ENCODE results near the gene LDHD.

The LDHD gene

DNA sequence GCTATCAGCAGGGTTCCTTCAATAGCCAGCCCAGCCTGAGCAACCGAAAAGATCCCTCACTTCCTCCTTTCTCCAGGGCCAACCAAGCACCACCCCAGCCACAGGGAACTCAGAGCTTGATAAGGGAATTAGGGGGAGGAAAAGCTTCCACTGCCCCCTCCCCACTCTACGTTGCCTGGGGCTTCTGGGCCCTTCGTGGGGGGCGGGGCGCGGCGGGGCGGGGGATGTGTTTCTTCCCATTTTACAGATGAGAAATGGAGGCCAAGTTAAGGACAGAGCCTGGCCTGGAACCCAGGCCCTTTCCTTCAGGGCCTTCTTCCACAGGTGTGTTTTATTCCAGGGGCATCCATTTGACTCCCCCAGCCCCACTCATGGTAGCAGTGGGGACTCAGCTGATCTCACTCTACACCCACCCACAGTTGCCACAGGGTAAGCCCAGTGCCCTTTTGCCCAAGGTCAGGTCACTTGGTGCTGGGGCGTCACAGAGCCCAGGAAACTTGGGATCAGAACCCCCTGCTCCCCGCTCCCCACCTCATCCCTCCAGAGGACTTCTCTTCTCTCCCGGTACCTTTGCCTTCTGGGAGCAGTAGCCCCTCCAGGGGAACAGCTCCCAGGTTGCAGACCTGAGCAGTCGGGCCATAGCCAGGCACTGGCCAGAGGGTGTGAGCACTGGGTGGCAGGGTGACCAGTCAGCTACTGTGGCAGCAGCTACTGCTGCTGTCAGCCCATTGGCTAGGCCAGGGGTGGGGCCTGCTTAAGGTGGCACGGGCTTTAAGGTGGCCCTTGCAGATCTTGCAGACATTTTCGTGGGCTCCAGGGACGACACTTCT is at the start of gene LDHD:
LDHD (minus strand) TSS at position 700 of the 830 bp plus-strand sequence; CDS start at position 640, 60 bp downstream.
- TF ChIP-seq, protein P1, sequence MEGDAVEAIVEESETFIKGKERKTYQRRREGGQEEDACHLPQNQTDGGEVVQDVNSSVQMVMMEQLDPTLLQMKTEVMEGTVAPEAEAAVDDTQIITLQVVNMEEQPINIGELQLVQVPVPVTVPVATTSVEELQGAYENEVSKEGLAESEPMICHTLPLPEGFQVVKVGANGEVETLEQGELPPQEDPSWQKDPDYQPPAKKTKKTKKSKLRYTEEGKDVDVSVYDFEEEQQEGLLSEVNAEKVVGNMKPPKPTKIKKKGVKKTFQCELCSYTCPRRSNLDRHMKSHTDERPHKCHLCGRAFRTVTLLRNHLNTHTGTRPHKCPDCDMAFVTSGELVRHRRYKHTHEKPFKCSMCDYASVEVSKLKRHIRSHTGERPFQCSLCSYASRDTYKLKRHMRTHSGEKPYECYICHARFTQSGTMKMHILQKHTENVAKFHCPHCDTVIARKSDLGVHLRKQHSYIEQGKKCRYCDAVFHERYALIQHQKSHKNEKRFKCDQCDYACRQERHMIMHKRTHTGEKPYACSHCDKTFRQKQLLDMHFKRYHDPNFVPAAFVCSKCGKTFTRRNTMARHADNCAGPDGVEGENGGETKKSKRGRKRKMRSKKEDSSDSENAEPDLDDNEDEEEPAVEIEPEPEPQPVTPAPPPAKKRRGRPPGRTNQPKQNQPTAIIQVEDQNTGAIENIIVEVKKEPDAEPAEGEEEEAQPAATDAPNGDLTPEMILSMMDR (IDR thresholded peaks at IDR 0.05; ENCODE audit: extremely low read depth, missing control alignments), result no peak
- DNase-seq (ENCODE audit: low spot score), result no peak

DNA sequence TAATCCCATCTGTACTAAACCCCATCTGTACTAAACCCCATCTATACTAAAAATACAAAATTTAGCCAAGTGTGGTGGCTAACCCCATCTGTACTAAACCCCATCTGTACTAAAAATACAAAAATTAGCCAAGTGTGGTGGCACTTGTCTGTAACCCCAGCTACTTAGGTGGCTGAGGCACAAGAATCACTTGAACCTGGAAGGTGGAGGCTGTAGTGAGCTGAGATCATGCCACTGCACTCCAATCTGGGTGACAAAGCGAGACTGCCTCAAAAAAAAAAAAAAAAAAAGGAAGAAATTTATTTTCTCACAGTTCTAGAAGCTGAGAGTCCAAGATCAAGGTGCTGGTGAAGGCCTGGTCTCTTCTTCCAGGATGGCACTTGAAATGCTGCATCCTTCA is 43.8 kb upstream of the LDHD start:
- DNase-seq (ENCODE audit: low spot score), result no peak
- TF ChIP-seq, protein P1 (IDR thresholded peaks at IDR 0.05; ENCODE audit: extremely low read depth, missing control alignments), result no peak

DNA sequence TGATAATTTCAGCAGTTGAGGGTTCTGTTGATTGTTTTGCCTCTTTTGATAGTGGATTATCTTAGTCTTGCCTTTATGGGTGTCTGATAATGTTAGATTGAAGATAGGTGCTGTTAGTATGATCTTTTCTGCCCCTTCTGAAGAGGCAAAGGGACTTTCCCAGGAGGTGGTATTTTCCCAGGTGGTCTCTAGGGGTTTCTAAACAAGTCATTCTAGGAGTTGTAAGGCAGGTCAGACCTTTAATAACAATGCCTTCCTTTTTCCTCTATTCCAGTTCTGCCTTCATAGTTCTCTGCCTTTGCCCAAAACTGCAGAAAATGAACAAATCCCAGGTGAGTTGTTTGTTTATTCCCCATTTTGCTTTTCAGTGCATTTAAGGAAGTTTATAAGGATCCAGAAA is 36.1 kb upstream of the LDHD start:
- DNase-seq (ENCODE audit: low spot score), result peak; percentile 13

DNA sequence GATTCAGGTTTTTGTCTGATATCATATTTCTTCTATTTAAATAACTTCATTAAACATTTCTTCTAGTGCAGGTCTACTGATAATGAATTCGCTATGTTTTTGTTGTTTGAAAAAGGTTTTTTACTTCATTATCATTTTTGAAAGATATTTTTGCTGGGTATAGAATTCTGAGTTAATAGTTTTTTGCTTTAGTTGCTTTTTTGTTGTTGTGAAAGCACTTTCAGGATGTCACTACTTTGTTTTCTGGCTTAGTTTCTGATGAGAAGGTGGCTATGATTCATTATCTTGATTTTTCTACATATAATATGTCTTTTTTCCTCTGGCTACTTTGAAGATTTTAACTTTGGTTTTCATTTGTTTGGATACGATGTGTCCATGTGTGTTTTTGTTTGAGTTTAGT is 35.2 kb upstream of the LDHD start:
- TF ChIP-seq, protein P1 (IDR thresholded peaks at IDR 0.05; ENCODE audit: extremely low read depth, missing control alignments), result no peak
- no peak for DNase-seq (ENCODE audit: low spot score)

More for the DNA sequence above, 36.1 kb upstream of the LDHD start:
- TF ChIP-seq, protein P1 (IDR thresholded peaks at IDR 0.05; ENCODE audit: extremely low read depth, missing control alignments), result no peak

DNA sequence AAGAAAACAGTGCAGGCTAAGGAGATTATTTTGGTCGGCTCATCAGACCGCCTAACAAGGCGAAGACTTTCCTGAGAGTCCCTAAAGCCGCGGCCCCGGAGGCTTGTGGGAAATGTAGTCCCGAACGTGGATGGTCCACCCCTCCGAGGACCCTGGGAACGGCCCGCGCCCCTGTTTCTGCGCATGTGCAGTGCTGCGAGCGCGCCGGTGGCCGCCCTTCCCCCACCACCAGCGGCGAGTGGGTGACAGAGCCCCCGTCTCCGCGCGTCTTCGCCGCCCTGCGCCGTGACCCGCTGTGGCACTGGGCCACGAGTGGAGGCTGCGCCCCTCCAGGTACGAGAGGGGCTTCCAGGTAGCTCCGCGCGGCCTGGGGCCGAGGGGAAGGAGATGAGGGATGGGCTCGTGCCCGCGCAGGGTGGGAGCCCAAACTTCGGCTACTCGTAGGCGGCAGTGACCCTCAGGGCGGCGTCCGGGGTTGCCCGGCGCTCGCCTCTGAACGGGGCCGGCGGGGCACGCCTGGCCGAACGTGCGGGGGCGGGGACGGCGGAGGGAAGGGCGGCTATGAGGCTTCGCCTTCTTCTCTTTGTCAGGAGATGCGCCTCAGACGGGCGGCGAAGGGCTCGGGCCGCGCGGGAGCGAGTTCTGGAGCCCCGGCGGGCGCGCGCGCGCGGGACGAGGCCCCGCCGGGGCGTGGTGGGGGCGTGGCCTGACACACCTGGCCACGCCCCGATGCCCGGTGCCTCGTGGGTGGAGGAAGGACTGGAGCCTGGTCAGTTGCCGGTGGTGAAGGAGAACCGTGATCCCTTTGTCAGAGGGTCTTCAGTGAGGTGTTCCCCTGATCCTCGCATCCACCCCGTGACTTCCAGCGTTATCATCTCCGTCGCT is 32.0 kb upstream of the LDHD start, which contains the start of gene ZFP1:
ZFP1 (plus strand) TSS at position 214 of the 885 bp plus-strand sequence. CDS start 4,428 bp downstream, outside the sequence.
- DNase-seq (ENCODE audit: low spot score), result peak; percentile 94
- TF ChIP-seq, protein P1 (IDR thresholded peaks at IDR 0.05; ENCODE audit: extremely low read depth, missing control alignments), result no peak

DNA sequence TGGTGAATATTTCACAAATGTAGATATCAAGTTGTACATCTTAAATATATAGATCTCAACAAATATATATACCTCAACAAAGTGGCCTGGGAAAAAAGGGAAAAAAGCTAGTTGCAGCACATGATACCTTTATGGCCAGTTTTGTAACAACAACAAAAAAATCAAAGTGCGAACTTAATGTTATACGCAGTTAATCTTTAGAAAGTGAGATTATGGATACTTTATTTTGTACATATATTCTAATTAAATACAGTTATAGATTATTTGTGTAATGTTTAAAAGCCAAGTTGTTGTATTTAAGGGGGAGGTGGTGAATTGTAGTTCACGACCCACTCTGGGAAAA is 31.4 kb upstream of the LDHD start:
- TF ChIP-seq, protein P1 (IDR thresholded peaks at IDR 0.05; ENCODE audit: extremely low read depth, missing control alignments), result no peak

DNA sequence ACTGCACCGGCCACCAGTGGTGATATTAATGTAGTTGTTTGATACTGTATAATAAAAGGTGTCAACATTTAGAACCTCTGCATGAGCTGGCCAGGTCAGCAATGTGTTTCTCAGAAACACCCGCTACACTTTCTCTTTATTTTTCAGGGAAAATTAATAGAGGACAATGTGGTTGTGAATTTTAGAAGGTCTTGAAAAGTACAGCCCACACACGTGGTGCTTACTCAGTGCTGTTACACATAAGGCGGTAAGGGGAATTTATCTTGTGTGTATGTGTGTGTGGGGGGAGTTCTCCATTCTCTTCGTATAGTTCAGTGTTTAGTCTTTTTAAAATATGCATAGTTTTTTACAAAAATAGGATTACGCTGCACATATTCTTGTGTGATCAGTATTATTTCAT is 27.4 kb upstream of the LDHD start:
- DNase-seq (ENCODE audit: low spot score), result no peak
- TF ChIP-seq, protein P1 (IDR thresholded peaks at IDR 0.05; ENCODE audit: extremely low read depth, missing control alignments), result no peak

More for the DNA sequence above, 31.4 kb upstream of the LDHD start:
- no peak for DNase-seq (ENCODE audit: low spot score)

Measured in GM20000 (cell line).